GM12801 (cell line): ENCODE data around the gene C9orf78.

Source experiments
- TF ChIP-seq, protein P1 (sequence below): IDR thresholded peaks from one replicate; pipeline ENCODE4 v1.5.1; 2011; ENCODE audit warnings: control low read depth; ENCODE audit not compliant: insufficient read length; ENCODE audit errors: extremely low read depth

Gene C9orf78

DNA sequence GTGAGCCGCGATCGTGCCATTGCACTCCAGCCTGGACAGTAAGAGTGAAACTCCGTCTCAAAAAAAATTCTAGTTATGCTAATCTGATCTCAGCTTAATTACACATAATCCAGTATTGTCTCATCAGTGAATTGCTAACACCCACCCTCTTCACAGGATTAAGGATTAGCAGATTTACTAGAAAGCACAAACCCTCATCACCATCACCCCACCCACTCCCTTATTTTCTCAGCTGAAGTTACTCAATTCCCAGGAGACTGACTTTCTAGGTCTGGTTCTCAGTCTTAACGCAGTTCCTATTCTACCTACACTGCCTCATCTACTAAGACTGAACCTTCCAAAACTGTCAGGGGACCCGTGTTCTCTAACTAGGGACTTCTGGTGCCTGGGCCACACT lies 23.1 kb downstream of the C9orf78 start:
- TF ChIP-seq, protein P1, sequence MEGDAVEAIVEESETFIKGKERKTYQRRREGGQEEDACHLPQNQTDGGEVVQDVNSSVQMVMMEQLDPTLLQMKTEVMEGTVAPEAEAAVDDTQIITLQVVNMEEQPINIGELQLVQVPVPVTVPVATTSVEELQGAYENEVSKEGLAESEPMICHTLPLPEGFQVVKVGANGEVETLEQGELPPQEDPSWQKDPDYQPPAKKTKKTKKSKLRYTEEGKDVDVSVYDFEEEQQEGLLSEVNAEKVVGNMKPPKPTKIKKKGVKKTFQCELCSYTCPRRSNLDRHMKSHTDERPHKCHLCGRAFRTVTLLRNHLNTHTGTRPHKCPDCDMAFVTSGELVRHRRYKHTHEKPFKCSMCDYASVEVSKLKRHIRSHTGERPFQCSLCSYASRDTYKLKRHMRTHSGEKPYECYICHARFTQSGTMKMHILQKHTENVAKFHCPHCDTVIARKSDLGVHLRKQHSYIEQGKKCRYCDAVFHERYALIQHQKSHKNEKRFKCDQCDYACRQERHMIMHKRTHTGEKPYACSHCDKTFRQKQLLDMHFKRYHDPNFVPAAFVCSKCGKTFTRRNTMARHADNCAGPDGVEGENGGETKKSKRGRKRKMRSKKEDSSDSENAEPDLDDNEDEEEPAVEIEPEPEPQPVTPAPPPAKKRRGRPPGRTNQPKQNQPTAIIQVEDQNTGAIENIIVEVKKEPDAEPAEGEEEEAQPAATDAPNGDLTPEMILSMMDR: no peak

DNA sequence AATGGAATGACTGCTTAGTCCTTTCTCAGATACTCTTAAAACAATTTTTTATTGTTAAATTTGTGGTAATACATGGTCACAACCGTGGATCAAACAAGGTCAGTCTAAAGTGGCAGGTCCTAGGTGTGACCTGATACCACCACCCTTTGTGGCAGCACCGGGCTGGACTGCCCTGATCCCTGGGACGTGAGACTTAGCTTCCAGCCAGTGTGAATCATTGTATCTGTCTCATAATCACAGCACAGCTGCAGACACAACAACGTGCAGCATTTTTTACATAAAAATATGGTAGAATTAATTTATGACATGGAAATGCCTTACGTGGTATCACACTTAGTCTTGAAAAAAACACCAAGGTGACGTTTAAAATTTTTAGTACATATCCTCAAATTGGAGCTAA lies 24.3 kb downstream of the C9orf78 start:
- TF ChIP-seq, protein P1: no peak

DNA sequence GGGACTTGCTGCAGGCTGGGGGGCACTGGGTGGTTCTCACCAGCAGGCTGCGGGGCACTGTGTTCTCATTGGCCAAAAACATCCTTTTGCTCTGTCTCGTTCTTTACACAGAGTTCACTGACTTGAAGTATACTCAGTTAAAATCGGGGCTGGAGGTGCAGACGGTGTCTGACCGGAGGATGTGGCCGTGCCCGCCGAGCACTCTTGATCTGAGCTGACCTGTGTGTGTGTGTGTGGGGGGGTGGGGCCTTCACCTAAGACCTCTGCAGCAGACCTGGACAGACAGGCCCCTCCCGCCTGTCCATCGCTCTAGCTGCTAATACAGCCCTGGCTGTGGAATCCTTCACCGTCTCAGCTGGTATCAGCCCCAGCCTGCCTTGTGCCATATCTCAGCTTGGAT lies 25.0 kb downstream of the C9orf78 start:
- TF ChIP-seq, protein P1: no peak

DNA sequence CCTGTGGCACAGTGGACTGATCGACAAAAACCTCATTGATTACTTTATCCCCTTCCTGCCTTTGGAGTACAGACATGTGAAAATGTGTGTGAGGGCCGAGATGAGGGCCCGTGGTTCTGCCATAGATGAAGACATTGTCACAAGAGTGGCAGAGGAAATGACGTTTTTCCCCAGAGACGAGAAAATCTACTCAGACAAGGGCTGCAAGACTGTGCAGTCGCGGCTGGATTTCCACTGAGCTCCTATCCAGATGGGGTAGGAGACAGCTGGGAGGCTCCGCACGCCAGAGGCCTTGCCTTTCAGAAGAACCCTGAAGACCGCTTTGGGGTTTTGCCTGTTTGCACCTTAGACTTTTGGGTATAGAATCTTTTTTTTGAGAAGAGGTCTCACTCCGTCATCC lies 25.7 kb downstream of the C9orf78 start:
- TF ChIP-seq, protein P1: no peak

DNA sequence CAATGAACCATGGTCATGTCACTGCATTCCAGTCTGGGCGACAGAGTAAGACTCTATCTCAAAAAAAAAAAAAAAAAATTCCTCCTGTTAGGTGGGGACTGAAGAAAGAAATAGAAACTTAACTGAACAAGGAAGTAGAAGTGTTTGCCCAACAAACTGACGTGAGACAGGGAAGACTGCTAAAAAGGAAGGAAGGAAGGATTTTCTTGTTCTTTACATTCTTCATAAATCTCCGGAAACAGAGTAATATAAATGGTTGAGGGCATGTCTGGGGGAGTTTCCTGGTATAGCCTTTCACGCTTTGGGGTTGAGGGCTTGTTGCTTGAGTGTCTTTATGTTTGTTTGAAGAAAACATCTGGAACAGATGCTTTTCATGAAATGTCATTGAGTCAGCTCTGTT lies 29.0 kb downstream of the C9orf78 start:
- TF ChIP-seq, protein P1: no peak

DNA sequence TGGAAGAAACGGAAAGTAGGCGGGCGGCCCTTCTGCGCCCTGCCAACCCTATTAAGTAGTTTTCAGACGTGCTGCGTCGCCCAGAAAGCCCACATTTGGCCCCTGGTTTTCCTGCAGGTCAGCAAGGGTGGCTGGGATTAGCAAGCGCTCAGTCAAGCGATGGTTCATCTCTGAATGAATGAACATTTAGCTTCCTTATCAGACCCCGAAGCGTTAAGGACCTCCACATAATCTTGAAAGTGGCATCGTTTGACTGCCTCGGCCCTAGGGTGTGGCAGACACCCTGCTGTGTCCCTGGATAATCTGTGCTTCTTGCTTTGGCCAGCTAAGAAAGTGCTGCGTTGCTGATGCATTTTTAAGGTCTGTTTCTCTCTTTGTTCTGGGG lies 31.4 kb downstream of the C9orf78 start:
- TF ChIP-seq, protein P1: no peak

DNA sequence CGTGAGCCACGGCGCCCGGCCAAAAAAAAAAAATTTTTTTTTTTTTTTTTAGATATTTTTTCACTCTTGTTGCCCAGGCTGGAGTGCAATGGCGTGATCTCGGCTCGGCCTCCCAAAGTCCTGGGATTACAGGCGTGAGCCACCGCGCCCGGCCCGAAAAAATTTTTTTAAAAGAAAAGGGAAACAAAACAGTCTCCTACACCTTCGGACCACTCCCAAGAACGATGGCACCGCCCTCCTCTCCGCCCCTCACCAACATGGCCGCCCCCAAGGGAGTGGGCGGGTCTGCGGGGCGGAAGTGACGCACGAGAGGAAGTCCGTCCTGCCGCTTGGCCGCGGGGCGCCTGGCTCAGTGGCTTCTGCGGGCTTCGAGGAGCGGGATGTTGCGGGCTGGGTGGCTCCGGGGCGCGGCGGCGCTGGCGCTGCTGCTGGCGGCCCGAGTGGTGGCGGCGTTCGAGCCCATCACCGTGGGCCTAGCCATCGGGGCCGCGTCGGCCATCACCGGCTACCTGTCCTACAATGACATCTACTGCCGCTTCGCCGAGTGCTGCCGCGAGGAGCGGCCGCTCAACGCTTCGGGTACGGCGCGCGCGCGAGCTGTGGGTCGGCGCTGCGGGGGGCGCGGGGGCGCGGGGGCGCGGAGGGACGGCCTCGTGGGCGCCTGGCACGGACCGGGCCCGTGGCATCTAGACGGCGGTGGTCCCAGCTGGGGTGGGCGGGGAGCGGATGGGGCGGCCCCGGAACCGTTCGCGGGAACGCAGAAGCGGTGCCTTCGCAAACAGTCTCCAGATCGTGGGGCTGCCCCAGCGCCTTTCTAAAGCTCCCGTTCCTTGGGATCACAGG lies 32.0 kb downstream of the C9orf78 start, which contains the start of gene TOR1B:
TOR1B (plus strand) TSS at position 352 of the 843 bp plus-strand sequence; CDS start at position 381, 29 bp downstream.
- TF ChIP-seq, protein P1: no peak
